HG03439 (cell line): ENCODE measurements around the gene F7.

ENCODE experiments used
- ATAC-seq: cut with Tn5 transposase; IDR thresholded peaks from one replicate; pipeline ENCODE4 v1.9.1; 2021; ENCODE audit warnings: mild to moderate bottlenecking, moderate library complexity; ENCODE audit not compliant: unreplicated experiment

Gene F7

GRCh38 chr13:113116871-113117271 lies 11.3 kb downstream of the F7 start:
- ATAC-seq, result no peak

DNA sequence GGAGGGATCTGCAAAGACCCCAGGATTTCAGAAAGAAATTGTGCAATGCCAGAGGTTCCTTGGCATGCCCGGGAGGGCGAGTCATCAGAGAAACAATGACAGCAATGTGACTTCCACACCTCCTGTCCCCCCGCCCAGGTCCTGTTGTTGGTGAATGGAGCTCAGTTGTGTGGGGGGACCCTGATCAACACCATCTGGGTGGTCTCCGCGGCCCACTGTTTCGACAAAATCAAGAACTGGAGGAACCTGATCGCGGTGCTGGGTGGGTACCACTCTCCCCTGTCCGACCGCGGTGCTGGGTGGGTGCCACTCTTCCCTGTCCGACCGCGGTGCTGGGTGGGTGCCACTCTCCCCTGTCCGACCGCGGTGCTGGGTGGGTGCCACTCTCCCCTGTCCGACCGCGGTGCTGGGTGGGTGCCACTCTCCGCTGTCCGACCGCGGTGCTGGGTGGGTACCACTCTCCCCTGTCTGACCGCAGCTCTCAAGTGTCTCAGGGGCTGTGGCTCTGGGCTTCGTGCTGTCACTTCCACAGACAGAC lies 11.8 kb downstream of the F7 start:
- ATAC-seq, result no peak

GRCh38 chr13:113117911-113118260 lies 12.3 kb downstream of the F7 start:
- ATAC-seq, result no peak

DNA sequence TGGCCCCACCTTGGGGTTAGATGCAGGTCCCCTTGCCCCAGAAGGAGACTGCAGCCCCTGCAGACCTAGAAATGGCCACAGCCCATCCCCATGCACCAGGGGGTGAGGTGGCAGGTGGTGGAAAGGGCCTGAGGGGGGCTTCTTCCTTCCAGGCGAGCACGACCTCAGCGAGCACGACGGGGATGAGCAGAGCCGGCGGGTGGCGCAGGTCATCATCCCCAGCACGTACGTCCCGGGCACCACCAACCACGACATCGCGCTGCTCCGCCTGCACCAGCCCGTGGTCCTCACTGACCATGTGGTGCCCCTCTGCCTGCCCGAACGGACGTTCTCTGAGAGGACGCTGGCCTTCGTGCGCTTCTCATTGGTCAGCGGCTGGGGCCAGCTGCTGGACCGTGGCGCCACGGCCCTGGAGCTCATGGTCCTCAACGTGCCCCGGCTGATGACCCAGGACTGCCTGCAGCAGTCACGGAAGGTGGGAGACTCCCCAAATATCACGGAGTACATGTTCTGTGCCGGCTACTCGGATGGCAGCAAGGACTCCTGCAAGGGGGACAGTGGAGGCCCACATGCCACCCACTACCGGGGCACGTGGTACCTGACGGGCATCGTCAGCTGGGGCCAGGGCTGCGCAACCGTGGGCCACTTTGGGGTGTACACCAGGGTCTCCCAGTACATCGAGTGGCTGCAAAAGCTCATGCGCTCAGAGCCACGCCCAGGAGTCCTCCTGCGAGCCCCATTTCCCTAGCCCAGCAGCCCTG lies 12.8 kb downstream of the F7 start:
- no peak for ATAC-seq

- no peak for ATAC-seq
These were observed 13.7 kb downstream of the F7 start for GRCh38 chr13:113119166-113119821.

GRCh38 chr13:113119822-113120189 lies 14.2 kb downstream of the F7 start:
- no peak for ATAC-seq

- no peak for ATAC-seq
These were observed 14.9 kb downstream of the F7 start for GRCh38 chr13:113120300-113121182.

- no peak for ATAC-seq
These were observed 15.8 kb downstream of the F7 start for GRCh38 chr13:113121183-113121927.

DNA sequence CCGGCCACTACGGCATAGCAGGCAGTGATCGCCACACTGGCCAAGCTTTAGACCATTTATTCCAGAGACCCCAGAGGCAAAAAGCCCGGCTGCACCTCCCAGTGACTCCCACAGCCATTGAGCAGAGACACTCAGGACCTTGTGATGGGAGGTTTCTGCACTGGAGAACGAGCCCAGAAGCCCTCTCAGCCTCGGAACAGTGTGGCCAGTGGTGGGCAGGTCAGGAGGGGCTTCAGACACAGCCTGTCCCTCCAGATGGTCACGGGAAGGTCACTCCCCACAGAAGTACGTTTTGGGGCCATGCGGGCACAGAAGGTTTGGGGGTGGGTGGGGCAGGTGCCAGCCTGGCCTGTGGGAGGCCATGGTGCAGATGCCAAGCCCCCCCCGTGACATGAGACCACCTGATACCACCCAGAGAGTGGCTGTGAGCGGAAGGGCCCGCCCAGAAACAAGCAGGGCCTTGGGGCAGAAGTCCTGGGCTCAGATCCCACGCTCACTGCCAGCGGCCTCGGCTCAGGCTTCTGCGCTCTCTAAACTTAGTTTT lies 16.4 kb downstream of the F7 start:
- ATAC-seq, result no peak

- ATAC-seq, result no peak
These were observed 17.1 kb downstream of the F7 start, which contains the start of gene F10 for GRCh38 chr13:113122550-113123225. Gene F10, plus strand, starts transcription at chr13:113122799. Its CDS starts 57 bp downstream, at chr13:113122856.

DNA sequence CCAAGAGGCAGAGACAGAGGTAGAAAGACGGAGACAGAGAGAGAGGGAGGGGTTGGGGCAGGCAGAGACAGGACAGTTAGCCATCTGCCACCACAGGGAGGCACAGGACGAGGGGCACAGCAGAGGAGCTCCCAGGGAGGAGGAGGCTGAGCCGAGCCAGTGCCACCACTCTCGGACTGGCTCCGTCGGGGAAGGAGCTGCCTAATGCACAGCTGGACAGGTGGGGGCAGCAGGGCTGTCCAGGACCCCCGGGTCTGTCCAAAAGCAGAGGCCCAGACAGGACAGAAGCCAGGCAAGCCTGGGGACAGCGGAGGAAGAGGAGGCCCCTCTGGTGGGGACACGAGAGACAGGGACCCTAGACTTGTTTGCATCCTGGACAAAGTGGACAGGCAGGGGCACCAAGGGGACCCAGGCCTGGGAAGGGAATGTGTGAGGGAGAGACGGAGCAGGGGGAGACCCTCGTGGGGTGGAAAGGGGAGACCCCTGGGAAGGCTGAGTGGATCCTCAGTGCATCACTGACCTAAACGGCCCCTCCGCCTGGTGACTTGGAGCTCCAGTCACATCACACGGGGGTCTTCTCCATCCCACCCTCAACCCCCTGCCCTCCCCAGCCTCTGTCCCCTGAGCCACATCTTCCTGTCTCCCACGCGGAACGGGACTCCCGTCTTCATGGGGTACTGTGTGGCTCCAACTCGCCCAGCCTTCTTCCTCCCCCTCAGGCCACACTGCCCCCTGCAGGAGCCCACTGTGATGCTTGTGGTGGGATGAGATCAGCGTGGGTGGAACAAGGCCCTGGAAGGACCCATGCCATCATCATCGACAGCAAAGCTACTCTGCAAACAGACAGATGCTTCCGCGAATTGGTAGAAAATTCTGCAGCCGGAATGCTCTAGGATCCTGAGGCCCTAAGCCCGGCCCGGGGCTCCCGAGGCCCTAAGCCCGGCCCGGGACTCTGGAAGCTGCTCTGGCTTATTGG lies 17.9 kb downstream of the F7 start:
- ATAC-seq, result no peak

GRCh38 chr13:113124211-113124970 lies 18.8 kb downstream of the F7 start:
- ATAC-seq, result no peak

GRCh38 chr13:113125506-113126264 lies 20.1 kb downstream of the F7 start:
- no peak for ATAC-seq

- ATAC-seq, result no peak
These were observed 20.9 kb downstream of the F7 start for GRCh38 chr13:113126265-113127150.

DNA sequence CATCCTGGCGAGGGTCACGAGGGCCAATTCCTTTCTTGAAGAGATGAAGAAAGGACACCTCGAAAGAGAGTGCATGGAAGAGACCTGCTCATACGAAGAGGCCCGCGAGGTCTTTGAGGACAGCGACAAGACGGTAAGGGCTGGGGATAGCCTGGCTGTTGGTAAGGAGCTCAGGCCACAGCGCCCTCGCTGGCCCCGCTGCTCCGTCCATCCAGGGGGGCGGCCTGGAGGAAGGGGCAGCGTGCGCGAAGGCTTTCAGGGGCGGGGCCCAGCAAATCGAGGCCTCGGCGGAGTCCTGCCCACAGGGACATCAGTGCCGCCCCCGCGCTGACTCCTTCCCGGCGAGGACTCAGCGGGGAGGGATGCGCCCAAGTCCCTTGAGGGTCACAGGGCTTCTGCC lies 23.9 kb downstream of the F7 start:
- no peak for ATAC-seq
